Thyroid gland (tissue), 4 donors: ENCODE measurements around the gene GIGYF1.

Experiments used
- CTCF ChIP-seq, 6 experiments: fragments of 200-600 bp in 3 of 6; fragments of 450-650 bp in 3 of 6; sonication (generic) in 3 of 6; IDR thresholded peaks; one replicate each; pipeline ENCODE4 v1.5.1; 2016 to 2019; ENCODE audit warnings: antibody characterized with exemption in 6 of 6, mild to moderate bottlenecking in 2 of 6, inconsistent platforms in 1 of 6, moderate library complexity in 1 of 6
- POLR2A ChIP-seq, 2 donors: fragments of 450-650 bp; IDR thresholded peaks; one replicate each; pipeline ENCODE4 v1.6.1; 2017; ENCODE audit warnings: antibody characterized with exemption in 2 of 2, mild to moderate bottlenecking in 2 of 2, moderate library complexity in 1 of 2

- TF ChIP-seq POLR2A (IDR thresholded peaks at IDR 0.05) (no peak), CTCF (IDR thresholded peaks at IDR 0.05) (no peak)
Observed at GRCh38 chr7:100689230-100690135, 4.6 kb downstream of the GIGYF1 start.
